Measurements from ENCODE around the gene EDEM2.
"Not testable (repeated sequence)": the region's sequence is repeated elsewhere in the genome, so short reads cannot be mapped to it uniquely, and the experiment has no call there.

The EDEM2 gene

GRCh38 chr20:35080348-35080642 lies 66.8 kb downstream of the EDEM2 start:
- DNase-seq: not testable (repeated sequence)

- no peak for DNase-seq
Observed at GRCh38 chr20:35079472-35080347, 67.4 kb downstream of the EDEM2 start.

GRCh38 chr20:35077872-35078271 lies 69.3 kb downstream of the EDEM2 start:
- no peak for DNase-seq

- no peak for DNase-seq
Observed at GRCh38 chr20:35077341-35077740, 69.8 kb downstream of the EDEM2 start.

GRCh38 chr20:35071436-35072153 lies 75.5 kb downstream of the EDEM2 start:
- DNase-seq: not testable (repeated sequence)

GRCh38 chr20:35066194-35066593 lies 80.9 kb downstream of the EDEM2 start:
- no peak for DNase-seq
